SU-DHL-6 (cell line): ENCODE measurements around the gene RAD9B.

Experiments
- H2AFZ ChIP-seq: fragments of 200-600 bp; sonication (generic); 2 replicates; pipeline ENCODE4 v1.6.1; 2014; ENCODE audit warnings: low read depth, mild to moderate bottlenecking, moderate library complexity, mixed read lengths, antibody characterized with exemption, low read length; ENCODE audit not compliant: severe bottlenecking
- H3F3A ChIP-seq: fragments of 200-600 bp; shearing (Covaris generic); 2 replicates; pipeline ENCODE4 v1.6.0; 2016; ENCODE audit warnings: antibody characterized with exemption, mild to moderate bottlenecking; ENCODE audit not compliant: insufficient read depth
- H3K27ac ChIP-seq: fragments of 200-600 bp; sonication (generic); 2 replicates; pipeline ENCODE4 v1.5.1; 2016; ENCODE audit warnings: low read depth, mild to moderate bottlenecking, low read length, moderate library complexity, mixed read lengths
- H3K27me3 ChIP-seq: fragments of 200-600 bp; sonication (generic), shearing (Covaris generic); 2 replicates; pipeline ENCODE4 v1.6.0; 2014; ENCODE audit warnings: mild to moderate bottlenecking, low read length
- H3K36me3 ChIP-seq: fragments of 200-600 bp; sonication (generic); 2 replicates; pipeline ENCODE4 v1.6.1; 2014; ENCODE audit warnings: mild to moderate bottlenecking, low read length, mixed read lengths
- H3K4me2 ChIP-seq: fragments of 300-600, 200-600 bp; shearing (Covaris generic), sonication (generic); 2 replicates; pipeline ENCODE4 v1.6.0; 2014; ENCODE audit warnings: low read length, low read depth, mild to moderate bottlenecking; ENCODE audit not compliant: poor library complexity, severe bottlenecking
- H3K4me3 ChIP-seq: fragments of 200-600 bp; sonication (generic); 2 replicates; pipeline ENCODE4 v1.5.1; 2014; ENCODE audit warnings: antibody characterized with exemption, low read length, mild to moderate bottlenecking, mixed read lengths; ENCODE audit not compliant: insufficient read depth, poor library complexity, severe bottlenecking
- H3K79me2 ChIP-seq: fragments of 200-600 bp; sonication (generic); 2 replicates; pipeline ENCODE4 v1.6.1; 2014; ENCODE audit warnings: mild to moderate bottlenecking, low read length, moderate library complexity; ENCODE audit not compliant: insufficient read depth
- H3K9ac ChIP-seq: fragments of 200-600 bp; sonication (generic); 2 replicates; pipeline ENCODE4 v1.7.0; 2014; ENCODE audit warnings: mild to moderate bottlenecking, low read length
- H3K9me2 ChIP-seq: fragments of 200-600 bp; sonication (generic); replicated peaks from 2 replicates; pipeline ENCODE4 v1.6.1; 2014; ENCODE audit warnings: low read length; ENCODE audit not compliant: insufficient read depth
- H3K9me3 ChIP-seq: fragments of 200-600 bp; sonication (generic); 2 replicates; pipeline ENCODE4 v1.6.1; 2014; ENCODE audit warnings: low read length, mixed read lengths; ENCODE audit not compliant: insufficient read depth
- H4K20me1 ChIP-seq: fragments of 200-600 bp; sonication (generic); 2 replicates; pipeline ENCODE4 v1.6.1; 2014; ENCODE audit warnings: low read depth, mild to moderate bottlenecking, antibody characterized with exemption, low read length, moderate library complexity, mixed read lengths
- EZH2phosphoT487 ChIP-seq: fragments of 200-600 bp; sonication (generic), shearing (Covaris generic); conservative IDR thresholded peaks from 2 replicates; pipeline ENCODE4 v1.6.1; 2018; ENCODE audit warnings: mild to moderate bottlenecking, antibody characterized with exemption, low read length, moderate library complexity, mixed read lengths
- TF ChIP-seq, protein P1 (sequence below): fragments of 200-600 bp; sonication (generic); IDR thresholded peaks from one replicate; pipeline ENCODE4 v1.5.1; 2017; ENCODE audit warnings: antibody characterized with exemption, mild to moderate bottlenecking, low read length, moderate library complexity; ENCODE audit not compliant: insufficient read depth, poor library complexity, severe bottlenecking

RAD9B gene

GRCh38 chr12:110468214-110469048, 33.7 kb upstream of the RAD9B start, which contains the start of the genes FAM216A and GPN3:
Gene FAM216A (plus strand): TSS chr12:110468845. CDS start chr12:110468876, 31 bp downstream.
Gene GPN3 (minus strand): TSS chr12:110468257. CDS start chr12:110468203, 54 bp downstream.
- no peaks in the 10 kb centered on the region for H3K9me2 ChIP-seq
- peak within 1 kb of the TSS; percentile 98 for H3K9ac ChIP-seq
- peaks cover 64% of the 10 kb centered on the region for H3K79me2 ChIP-seq
- peak within 1 kb of the TSS; percentile 82 for H2AFZ ChIP-seq
- H3K36me3 ChIP-seq = peaks cover under 1% of the 10 kb centered on the region; the same call in 1 of the 2 replicates
- peak within 1 kb of the TSS; percentile 100 for H3K4me3 ChIP-seq
- H3K27ac ChIP-seq = peak within 1 kb of the TSS; percentile 88
- peaks cover 8% of the 10 kb centered on the region; the same call in 1 of the 2 replicates for H3F3A ChIP-seq
- TF ChIP-seq, protein P1, sequence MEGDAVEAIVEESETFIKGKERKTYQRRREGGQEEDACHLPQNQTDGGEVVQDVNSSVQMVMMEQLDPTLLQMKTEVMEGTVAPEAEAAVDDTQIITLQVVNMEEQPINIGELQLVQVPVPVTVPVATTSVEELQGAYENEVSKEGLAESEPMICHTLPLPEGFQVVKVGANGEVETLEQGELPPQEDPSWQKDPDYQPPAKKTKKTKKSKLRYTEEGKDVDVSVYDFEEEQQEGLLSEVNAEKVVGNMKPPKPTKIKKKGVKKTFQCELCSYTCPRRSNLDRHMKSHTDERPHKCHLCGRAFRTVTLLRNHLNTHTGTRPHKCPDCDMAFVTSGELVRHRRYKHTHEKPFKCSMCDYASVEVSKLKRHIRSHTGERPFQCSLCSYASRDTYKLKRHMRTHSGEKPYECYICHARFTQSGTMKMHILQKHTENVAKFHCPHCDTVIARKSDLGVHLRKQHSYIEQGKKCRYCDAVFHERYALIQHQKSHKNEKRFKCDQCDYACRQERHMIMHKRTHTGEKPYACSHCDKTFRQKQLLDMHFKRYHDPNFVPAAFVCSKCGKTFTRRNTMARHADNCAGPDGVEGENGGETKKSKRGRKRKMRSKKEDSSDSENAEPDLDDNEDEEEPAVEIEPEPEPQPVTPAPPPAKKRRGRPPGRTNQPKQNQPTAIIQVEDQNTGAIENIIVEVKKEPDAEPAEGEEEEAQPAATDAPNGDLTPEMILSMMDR = no peak
- TF ChIP-seq EZH2phosphoT487 = no peak
- H3K27me3 ChIP-seq = no peaks in the 10 kb centered on the region
- peak within 1 kb of the TSS; percentile 100 for H3K4me2 ChIP-seq
- no peaks in the 10 kb centered on the region for H4K20me1 ChIP-seq
- no peaks in the 10 kb centered on the region for H3K9me3 ChIP-seq

DNA sequence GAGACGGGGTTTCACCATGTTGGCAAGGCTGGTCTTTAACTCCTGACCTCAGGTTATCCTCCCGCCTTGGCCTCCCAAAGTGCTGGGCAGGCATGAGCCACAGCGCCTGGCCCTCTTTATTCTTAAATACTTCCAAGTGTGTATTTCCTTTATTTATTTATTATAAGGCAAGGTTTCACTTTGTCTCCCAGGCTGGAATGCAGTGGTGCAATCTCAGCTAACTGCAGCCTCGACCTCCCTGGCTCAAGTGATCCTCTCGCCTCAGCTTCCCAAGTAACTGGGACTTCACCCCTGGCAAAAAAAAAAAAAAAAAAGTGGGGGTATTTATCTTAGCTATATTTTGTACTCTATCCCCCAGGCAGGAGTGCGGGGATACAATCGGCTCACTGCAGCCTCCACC, 26.7 kb upstream of the RAD9B start:
- Histone ChIP-seq H3K4me2 (no peak overlapping the region), H3K27me3 (no peaks in the 10 kb centered on the region), H3K27ac (no peak overlapping the region), H4K20me1 (no peaks in the 10 kb centered on the region), H2AFZ (no peak overlapping the region), H3K36me3 (peaks cover 9% of the 10 kb centered on the region; the same call in 1 of the 2 replicates), H3K9ac (no peak overlapping the region), H3K79me2 (peaks cover 30% of the 10 kb centered on the region), H3K4me3 (no peak overlapping the region), H3F3A (peaks cover 3% of the 10 kb centered on the region; the same call in 1 of the 2 replicates), H3K9me2 (no peaks in the 10 kb centered on the region), H3K9me3 (no peaks in the 10 kb centered on the region)
- no peak for TF ChIP-seq EZH2phosphoT487

- no peaks in the 10 kb centered on the region for H3K27me3 ChIP-seq
- peaks cover 41% of the 10 kb centered on the region for H3K79me2 ChIP-seq
- H3K27ac ChIP-seq = peak overlapping the region; percentile 73; the same call in 1 of the 2 replicates
- no peaks in the 10 kb centered on the region for H3K9me3 ChIP-seq
- no peak overlapping the region for H3K4me3 ChIP-seq
- H3K9ac ChIP-seq = peak overlapping the region; percentile 89
- TF ChIP-seq, protein P1 = no peak
- TF ChIP-seq EZH2phosphoT487 = no peak
- H4K20me1 ChIP-seq = no peaks in the 10 kb centered on the region
- no peaks in the 10 kb centered on the region for H3K9me2 ChIP-seq
- no peak overlapping the region for H2AFZ ChIP-seq
- H3F3A ChIP-seq = peaks cover 47% of the 10 kb centered on the region
- peaks cover 19% of the 10 kb centered on the region for H3K36me3 ChIP-seq
- peak overlapping the region; percentile 81 for H3K4me2 ChIP-seq
These were observed 3.0 kb upstream of the RAD9B start for GRCh38 chr12:110498984-110499706.
